T-helper 9 cell (primary cell): ENCODE data around the gene SYNGR4.

Experiments used
- DNase-seq: peaks from one replicate; pipeline ENCODE4 v3.0.0-alpha.2; 2020

SYNGR4 gene

GRCh38 chr19:48341515-48342413, 22.4 kb upstream of the SYNGR4 start:
- DNase-seq = no peak

GRCh38 chr19:48342414-48342738, 21.8 kb upstream of the SYNGR4 start:
- no peak for DNase-seq

- no peak for DNase-seq
Observed at GRCh38 chr19:48342841-48343540, 21.2 kb upstream of the SYNGR4 start.

GRCh38 chr19:48344892-48345291, 19.3 kb upstream of the SYNGR4 start:
- DNase-seq = no peak

- no peak for DNase-seq
Observed at GRCh38 chr19:48346191-48346590, 18.0 kb upstream of the SYNGR4 start.

GRCh38 chr19:48348045-48348444, 16.1 kb upstream of the SYNGR4 start:
- no peak for DNase-seq

- DNase-seq = no peak
Observed at GRCh38 chr19:48348737-48349136, 15.4 kb upstream of the SYNGR4 start.

GRCh38 chr19:48350856-48351255, 13.3 kb upstream of the SYNGR4 start:
- no peak for DNase-seq

GRCh38 chr19:48351341-48351752, 12.8 kb upstream of the SYNGR4 start:
- peak; percentile 78 for DNase-seq

- no peak for DNase-seq
Observed at GRCh38 chr19:48353677-48354076, 10.5 kb upstream of the SYNGR4 start.

- DNase-seq = no peak
Observed at GRCh38 chr19:48354332-48354992, 9.7 kb upstream of the SYNGR4 start.

GRCh38 chr19:48355365-48355954, 8.7 kb upstream of the SYNGR4 start:
- DNase-seq = no peak

- DNase-seq = no peak
Observed at GRCh38 chr19:48359123-48359522, 5.0 kb upstream of the SYNGR4 start.

- DNase-seq = no peak
Observed at GRCh38 chr19:48361912-48362311, 2.3 kb upstream of the SYNGR4 start.

GRCh38 chr19:48362716-48363499, 1.3 kb upstream of the SYNGR4 start:
- DNase-seq = peak; percentile 88

- no peak for DNase-seq
Observed at GRCh38 chr19:48363500-48363809, 712 bp upstream of the SYNGR4 start.

GRCh38 chr19:48364598-48365348, 606 bp downstream of the SYNGR4 start:
- DNase-seq = no peak

GRCh38 chr19:48365602-48366001, 1.4 kb downstream of the SYNGR4 start:
- no peak for DNase-seq

- no peak for DNase-seq
Observed at GRCh38 chr19:48367855-48368254, 3.7 kb downstream of the SYNGR4 start.

GRCh38 chr19:48368936-48369335, 4.8 kb downstream of the SYNGR4 start:
- no peak for DNase-seq

- no peak for DNase-seq
Observed at GRCh38 chr19:48370955-48371354, 6.8 kb downstream of the SYNGR4 start.

GRCh38 chr19:48371367-48371766, 7.2 kb downstream of the SYNGR4 start:
- no peak for DNase-seq
